HG03378 (cell line): Measurements from ENCODE around the gene RNPEPL1.
"Not testable (repeated sequence)": the region's sequence is repeated elsewhere in the genome, so short reads cannot be mapped to it uniquely, and the experiment has no call there.

Source experiments
- ATAC-seq: cut with Tn5 transposase; IDR thresholded peaks from one replicate; pipeline ENCODE4 v1.9.1; 2021; ENCODE audit warnings: mild to moderate bottlenecking, moderate library complexity; ENCODE audit not compliant: unreplicated experiment

Gene RNPEPL1

GRCh38 chr2:240532031-240532775 is 36.1 kb upstream of the RNPEPL1 start:
- no peak for ATAC-seq

DNA sequence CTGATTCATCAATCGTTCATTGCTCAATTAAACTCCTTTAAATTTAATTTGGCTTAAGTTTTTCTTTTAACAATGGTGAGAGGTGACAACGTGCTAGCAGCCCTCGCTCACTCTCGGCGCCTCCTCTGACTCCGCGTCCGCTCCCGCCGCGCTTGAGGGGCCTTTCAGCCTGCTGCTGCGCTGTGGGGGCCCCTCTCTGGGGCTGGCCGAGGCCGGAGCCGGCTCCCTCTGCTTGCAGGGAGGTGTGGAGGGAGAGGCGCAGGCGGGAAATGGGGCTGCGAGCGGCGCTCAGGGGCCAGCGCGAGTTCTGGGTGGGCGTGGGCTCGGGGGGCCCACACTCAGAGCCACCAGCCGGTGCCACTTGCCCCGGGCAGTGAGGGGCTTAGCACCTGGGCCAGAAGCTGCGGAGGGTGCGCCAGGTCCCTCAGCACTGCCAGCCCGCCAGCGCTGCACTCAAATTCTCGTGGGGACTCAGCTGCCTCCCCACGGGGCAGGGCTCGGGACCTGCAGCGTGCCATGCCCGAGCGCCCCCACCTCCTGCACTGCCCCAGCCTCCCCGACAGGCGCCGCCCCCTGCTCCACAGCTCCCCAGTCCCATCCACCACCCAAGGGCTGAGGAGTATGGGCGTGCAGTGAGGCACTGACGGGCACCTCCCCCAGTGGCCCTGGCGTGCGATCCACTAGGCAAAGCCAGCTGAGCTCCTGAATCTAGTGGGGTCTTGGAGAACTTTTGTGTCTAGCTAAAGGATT is 30.1 kb upstream of the RNPEPL1 start:
- ATAC-seq, result no peak

- not testable (repeated sequence) for ATAC-seq
These were observed 29.2 kb upstream of the RNPEPL1 start for GRCh38 chr2:240539101-240539500.

- ATAC-seq, result no peak
These were observed 28.4 kb upstream of the RNPEPL1 start for GRCh38 chr2:240539906-240540305.

DNA sequence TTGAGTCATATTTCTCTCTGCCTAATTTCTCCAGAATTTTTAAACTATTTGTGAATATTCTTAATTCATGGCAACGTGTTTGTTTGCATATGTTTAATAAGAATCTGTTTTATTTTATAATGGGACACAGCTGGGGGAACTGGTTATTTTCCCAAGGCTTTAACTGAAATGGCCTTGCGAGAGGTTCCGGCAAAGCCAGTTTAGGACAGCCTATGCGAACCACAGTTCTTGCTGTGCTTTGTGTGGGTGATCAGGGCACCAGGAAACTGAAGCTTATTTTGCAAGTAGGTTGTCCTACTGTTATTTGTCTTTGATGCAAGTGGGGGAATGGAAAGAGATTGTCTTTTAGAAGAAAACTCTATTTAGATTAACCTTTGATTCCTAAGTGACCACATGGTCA is 17.0 kb upstream of the RNPEPL1 start:
- ATAC-seq, result no peak

- no peak for ATAC-seq
These were observed 16.5 kb upstream of the RNPEPL1 start for GRCh38 chr2:240551811-240552210.

DNA sequence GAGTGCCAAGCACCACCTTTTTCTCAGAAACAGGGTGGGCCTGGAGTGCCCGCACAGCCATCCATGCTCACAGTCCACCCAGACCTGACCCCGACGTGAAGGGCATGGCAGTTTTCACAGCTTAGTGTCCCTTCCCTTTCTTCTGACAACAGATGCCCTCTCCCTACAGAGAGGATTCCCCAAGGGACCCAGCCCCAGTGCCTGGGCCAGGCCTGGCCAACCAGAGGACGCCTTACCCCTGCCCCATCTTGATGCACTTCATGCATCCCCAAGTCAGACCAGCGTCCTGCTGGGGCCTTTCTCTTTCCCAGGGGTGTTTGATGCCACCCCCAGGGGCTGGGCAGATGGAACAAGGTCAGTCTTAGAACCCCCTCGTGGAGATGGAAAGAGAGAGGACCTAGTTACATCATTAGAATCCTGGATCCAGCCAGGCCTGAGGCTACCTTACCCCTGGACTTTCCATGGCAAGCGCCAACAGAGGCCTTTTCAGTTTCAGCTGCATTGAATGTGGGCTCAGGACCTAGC is 14.3 kb upstream of the RNPEPL1 start:
- no peak for ATAC-seq

- ATAC-seq, result no peak
These were observed 13.4 kb upstream of the RNPEPL1 start for GRCh38 chr2:240554767-240555493.

DNA sequence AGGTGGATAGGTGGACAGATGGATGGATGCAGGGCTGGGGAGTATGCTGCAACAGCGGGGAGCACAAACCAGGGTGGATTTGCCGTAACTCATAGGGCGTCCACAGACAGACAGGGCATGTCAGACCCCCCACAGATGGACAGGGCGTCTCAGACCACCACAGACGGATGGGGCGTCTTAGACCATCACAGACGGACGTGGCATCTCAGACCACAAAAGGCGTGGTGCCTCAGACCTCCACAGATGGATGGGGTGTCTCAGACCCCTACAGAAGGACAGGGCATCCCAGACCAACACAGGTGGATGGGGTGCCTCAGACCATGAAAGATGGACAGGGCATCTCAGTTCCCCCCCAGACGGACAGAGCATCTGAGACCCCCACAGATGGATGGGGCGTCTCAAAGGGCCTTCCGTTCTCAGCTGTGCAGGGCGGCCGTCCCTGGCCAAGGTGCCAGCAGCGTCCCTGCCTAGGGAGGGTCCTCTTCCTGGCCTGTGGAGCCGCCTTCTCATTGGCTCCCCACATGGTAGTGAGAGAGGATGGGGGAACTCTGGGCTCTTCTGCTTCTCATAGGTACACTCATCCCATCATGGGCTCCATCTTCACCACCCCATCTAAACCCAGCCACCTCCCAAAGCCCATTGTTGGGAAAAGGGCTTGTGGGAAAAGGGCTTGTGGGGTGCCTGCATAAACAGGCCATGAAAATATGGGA is 12.6 kb upstream of the RNPEPL1 start:
- no peak for ATAC-seq

GRCh38 chr2:240556553-240557100 is 11.7 kb upstream of the RNPEPL1 start:
- ATAC-seq, result no peak

GRCh38 chr2:240557101-240557751 is 11.1 kb upstream of the RNPEPL1 start:
- ATAC-seq, result no peak

DNA sequence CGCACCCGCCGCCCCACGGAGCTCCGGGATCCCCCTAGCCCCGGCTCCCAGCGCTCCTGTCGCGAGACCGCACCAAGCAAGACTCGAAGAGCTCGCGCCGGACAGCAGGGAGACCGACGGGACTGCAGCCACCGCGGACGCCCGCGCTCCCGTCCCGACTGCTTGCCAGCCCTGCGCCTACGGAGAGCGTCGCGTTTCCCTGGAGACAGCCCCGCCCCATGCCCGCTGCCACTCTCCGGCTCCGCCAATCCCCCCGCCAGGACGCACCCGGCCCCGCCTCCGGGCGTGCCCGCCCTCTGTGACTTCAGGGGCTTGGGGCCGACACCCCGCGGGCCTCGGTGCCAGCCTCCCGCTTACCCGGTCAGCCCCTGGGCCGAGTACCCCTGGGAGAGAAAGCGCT is 10.5 kb upstream of the RNPEPL1 start, which contains the start of gene ANKMY1:
Gene ANKMY1, minus strand, starts transcription at position 181 of the 400 bp plus-strand sequence. CDS start 653 bp downstream, outside the sequence.
- no peak for ATAC-seq

DNA sequence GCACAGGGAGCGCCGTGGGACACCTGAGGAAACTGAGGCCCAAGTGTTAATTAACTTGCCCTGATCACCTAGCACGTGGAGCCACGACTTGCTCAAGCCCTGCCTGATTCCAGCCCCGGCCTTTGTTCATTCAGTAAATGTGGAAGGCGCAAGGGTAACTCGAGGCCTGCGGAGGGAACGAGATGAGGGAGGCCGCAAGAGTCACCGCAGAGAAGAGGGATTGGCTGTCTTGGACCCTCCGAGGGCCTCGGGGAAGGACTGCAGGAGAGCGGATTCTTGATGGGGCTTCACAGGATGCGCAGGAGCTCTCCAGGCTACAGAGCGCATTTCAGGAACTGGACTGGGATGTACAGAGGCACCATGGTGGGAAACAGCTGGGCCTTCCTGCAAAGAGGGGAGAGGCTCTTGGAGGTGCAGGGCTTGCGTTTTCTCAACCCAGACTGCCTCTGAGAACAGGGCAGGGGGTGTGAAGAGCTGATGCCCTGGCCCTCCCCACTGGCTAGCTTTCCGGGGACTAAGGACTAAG is 10.0 kb upstream of the RNPEPL1 start:
- no peak for ATAC-seq

DNA sequence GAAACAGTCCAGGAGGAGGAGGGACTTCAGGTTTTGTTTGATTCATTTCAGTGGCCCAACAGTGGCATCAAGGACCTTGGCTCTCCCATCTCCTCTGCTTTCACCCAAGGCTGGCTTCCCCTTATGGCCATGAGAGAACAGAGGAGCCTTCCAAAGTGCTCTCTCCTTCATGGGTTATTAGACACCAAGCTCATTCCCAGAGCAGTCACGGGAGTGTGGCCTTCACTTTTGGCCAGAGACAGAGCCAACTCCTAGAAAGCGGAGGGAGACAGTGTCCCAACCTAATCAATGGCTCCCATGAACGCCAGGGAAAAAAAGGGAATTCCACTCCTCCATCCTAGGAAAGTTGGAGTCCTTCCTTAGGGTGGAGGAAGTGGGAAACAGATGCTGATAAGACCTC is 9.0 kb upstream of the RNPEPL1 start:
- ATAC-seq, result no peak

- peak; percentile 34 for ATAC-seq
These were observed 8.2 kb upstream of the RNPEPL1 start, which contains the start of gene DUSP28 for GRCh38 chr2:240560084-240560479. Gene DUSP28, plus strand, starts transcription at chr2:240560357. Its CDS starts 328 bp downstream, at chr2:240560685.

GRCh38 chr2:240560480-240561324 is 7.6 kb upstream of the RNPEPL1 start:
- ATAC-seq, result peak; percentile 39

- peak; percentile 6 for ATAC-seq
These were observed 6.8 kb upstream of the RNPEPL1 start for GRCh38 chr2:240561325-240561971.

DNA sequence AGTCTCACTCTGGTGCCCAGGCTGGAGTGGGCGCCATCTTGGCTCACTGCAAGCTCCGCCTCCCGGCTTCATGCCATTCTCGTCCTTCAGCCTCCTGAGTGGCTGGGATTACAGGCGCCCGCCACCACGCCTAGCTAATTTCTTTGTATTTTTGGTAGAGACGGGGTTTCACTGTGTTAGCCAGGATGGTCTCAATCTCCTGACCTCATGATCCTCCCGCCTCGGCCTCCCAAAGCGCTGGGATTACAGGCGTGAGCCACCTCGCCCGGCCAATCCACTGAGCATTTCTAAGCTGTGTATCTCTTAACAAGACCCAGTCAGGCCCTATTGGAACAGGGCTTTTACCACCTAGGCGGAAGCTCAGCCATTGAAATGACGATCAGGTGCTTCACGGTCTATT is 5.1 kb upstream of the RNPEPL1 start:
- ATAC-seq, result not testable (repeated sequence)
